Measurements from ENCODE around the gene C16orf74.

DNA sequence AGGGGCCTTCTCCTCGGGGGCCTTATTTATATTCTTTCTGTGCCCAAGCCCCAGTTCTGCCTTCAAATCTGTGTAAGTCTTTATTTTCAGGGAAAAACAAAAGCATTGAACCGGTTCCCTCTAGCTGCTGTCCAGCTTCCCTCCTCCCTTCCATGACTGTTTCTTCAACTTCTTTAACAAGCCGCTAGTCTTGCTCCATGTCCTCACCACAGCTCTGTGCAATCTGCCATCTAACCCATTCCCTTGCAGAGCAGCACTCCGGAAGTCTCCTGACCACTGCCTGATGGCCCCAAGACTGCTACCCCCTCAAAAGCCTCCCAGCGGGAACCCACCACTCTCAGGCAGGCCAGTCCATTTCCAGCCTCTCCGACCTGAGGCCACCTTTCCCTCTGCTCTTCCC, 31.6 kb upstream of the C16orf74 start:
- TF ChIP-seq, protein P1, sequence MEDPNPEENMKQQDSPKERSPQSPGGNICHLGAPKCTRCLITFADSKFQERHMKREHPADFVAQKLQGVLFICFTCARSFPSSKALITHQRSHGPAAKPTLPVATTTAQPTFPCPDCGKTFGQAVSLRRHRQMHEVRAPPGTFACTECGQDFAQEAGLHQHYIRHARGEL (CRISPR knock-in tag; IDR thresholded peaks at IDR 0.05), result no peak
- TF ChIP-seq RXRA (CRISPR knock-in tag; IDR thresholded peaks at IDR 0.05) (no peak), PHF21A (CRISPR knock-in tag; IDR thresholded peaks at IDR 0.05) (no peak), ZNF3 (CRISPR knock-in tag; IDR thresholded peaks at IDR 0.05) (no peak), ZNF563 (CRISPR knock-in tag; IDR thresholded peaks at IDR 0.05) (no peak), POGZ (CRISPR knock-in tag; IDR thresholded peaks at IDR 0.05) (no peak), SRY (CRISPR knock-in tag; IDR thresholded peaks at IDR 0.05) (no peak), POLR2G (IDR thresholded peaks at IDR 0.05; ENCODE audit: low read depth, low read length) (no peak), TCF7L2 (IDR thresholded peaks at IDR 0.05; ENCODE audit: low read depth, low read length) (no peak), NBN (conservative IDR thresholded peaks at IDR 0.05) (no peak), NCOA2 (CRISPR knock-in tag; IDR thresholded peaks at IDR 0.05) (no peak), POLR2A (IDR thresholded peaks at IDR 0.05; ENCODE audit: insufficient read depth in 1 of 2, low read depth in 2 of 2, low read length in 2 of 2) (no peak), AHR (CRISPR knock-in tag; IDR thresholded peaks at IDR 0.05) (no peak)
- TF ChIP-seq, protein P2, sequence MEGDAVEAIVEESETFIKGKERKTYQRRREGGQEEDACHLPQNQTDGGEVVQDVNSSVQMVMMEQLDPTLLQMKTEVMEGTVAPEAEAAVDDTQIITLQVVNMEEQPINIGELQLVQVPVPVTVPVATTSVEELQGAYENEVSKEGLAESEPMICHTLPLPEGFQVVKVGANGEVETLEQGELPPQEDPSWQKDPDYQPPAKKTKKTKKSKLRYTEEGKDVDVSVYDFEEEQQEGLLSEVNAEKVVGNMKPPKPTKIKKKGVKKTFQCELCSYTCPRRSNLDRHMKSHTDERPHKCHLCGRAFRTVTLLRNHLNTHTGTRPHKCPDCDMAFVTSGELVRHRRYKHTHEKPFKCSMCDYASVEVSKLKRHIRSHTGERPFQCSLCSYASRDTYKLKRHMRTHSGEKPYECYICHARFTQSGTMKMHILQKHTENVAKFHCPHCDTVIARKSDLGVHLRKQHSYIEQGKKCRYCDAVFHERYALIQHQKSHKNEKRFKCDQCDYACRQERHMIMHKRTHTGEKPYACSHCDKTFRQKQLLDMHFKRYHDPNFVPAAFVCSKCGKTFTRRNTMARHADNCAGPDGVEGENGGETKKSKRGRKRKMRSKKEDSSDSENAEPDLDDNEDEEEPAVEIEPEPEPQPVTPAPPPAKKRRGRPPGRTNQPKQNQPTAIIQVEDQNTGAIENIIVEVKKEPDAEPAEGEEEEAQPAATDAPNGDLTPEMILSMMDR (CRISPR knock-in tag; IDR thresholded peaks at IDR 0.05), result no peak
